Cardiac septum (tissue), 1 donor: Measurements from ENCODE around the gene COCH. TPM values are rescaled to one million over a fixed set of nuclear protein-coding genes. Genes with fewer than 3 reads are reported as not detected.
"Not testable (repeated sequence)": the region's sequence is repeated elsewhere in the genome, so short reads cannot be mapped to it uniquely, and the experiment has no call there.

Experiments used
- DNase-seq: peaks from one replicate; pipeline ENCODE4 v3.0.0-alpha.2; 2020; ENCODE audit warnings: low spot score
- intact Hi-C: fragments of 100-400 bp; cut with DNase I; formaldehyde crosslinking; loops from one replicate; pipeline ENCODE4 v1.14.0; 2022
- total RNA-seq: library from RNA; stranded (reverse); fragmentation: NEBNext Ultra II Directional; extraction: Animal tissue kit (Norgen Biotek cat#: 25700); gene quantifications from one replicate; pipeline ENCODE4 v1.2.1, GENCODE V29; 2021
- donor health status: DM: no; HTN: no; CAD: no.

The COCH gene
- total RNA-seq, 1 donor from 2014 or later = 0.97 TPM

GRCh38 chr14:30908826-30909225, 34.5 kb downstream of the COCH start:
- intact Hi-C loops = loop anchor here (5.0 kb wide), 1 partner anchor 252 kb away; no protein-coding TSS in a partner anchor
- no peak for DNase-seq

- DNase-seq = no peak
- intact Hi-C loops = no loop called here
Observed at GRCh38 chr14:30914812-30915211, 40.5 kb downstream of the COCH start.

GRCh38 chr14:30915596-30915995, 41.2 kb downstream of the COCH start:
- intact Hi-C loops = no loop called here
- no peak for DNase-seq

- intact Hi-C loops = no loop called here
- no peak for DNase-seq
Observed at GRCh38 chr14:30921305-30921704, 46.9 kb downstream of the COCH start.

- DNase-seq = no peak
- intact Hi-C loops = no loop called here
Observed at GRCh38 chr14:30921788-30922187, 47.4 kb downstream of the COCH start.

GRCh38 chr14:30925254-30925653, 50.9 kb downstream of the COCH start:
- intact Hi-C loops = no loop called here
- no peak for DNase-seq

GRCh38 chr14:30928462-30928861, 54.1 kb downstream of the COCH start:
- intact Hi-C loops = no loop called here
- no peak for DNase-seq

- intact Hi-C loops, DNase-seq: not testable (repeated sequence)
Observed at GRCh38 chr14:30933937-30934336, 59.6 kb downstream of the COCH start.

- intact Hi-C loops = no loop called here
- DNase-seq = no peak
Observed at GRCh38 chr14:30935445-30935844, 61.1 kb downstream of the COCH start.

- no peak for DNase-seq
- intact Hi-C loops = no loop called here
Observed at GRCh38 chr14:30938617-30939016, 64.3 kb downstream of the COCH start.

Other genes starting within 250 kb of the COCH start
- 8.7 TPM for gene AP4S1, start 151.1 kb downstream of the COCH start, total RNA-seq
- gene STRN3, start 151.8 kb downstream of the COCH start, total RNA-seq = 55.0 TPM